HG02852 (cell line): ENCODE measurements around the gene MMP15.

Experiments
- ATAC-seq: cut with Tn5 transposase; IDR thresholded peaks from one replicate; pipeline ENCODE4 v1.9.1; 2021; ENCODE audit warnings: mild to moderate bottlenecking, moderate library complexity; ENCODE audit not compliant: unreplicated experiment

Gene MMP15

GRCh38 chr16:58018803-58019202, 6.8 kb upstream of the MMP15 start:
- ATAC-seq: no peak

- ATAC-seq: no peak
These were observed 5.6 kb upstream of the MMP15 start for GRCh38 chr16:58019866-58020538.

- ATAC-seq: no peak
These were observed 4.7 kb upstream of the MMP15 start for GRCh38 chr16:58020628-58021521.

- no peak for ATAC-seq
These were observed 3.6 kb upstream of the MMP15 start for GRCh38 chr16:58021661-58022551.

GRCh38 chr16:58022601-58023371, 2.8 kb upstream of the MMP15 start:
- ATAC-seq: no peak

GRCh38 chr16:58024486-58025350, 836 bp upstream of the MMP15 start:
- no peak for ATAC-seq

- ATAC-seq: peak; percentile 25
These were observed 668 bp downstream of the MMP15 start for GRCh38 chr16:58026139-58026704.

- ATAC-seq: no peak
These were observed 1.2 kb downstream of the MMP15 start for GRCh38 chr16:58026705-58027160.

GRCh38 chr16:58027161-58027915, 1.8 kb downstream of the MMP15 start:
- ATAC-seq: no peak

GRCh38 chr16:58027916-58028455, 2.4 kb downstream of the MMP15 start:
- ATAC-seq: no peak

- no peak for ATAC-seq
These were observed 3.1 kb downstream of the MMP15 start for GRCh38 chr16:58028541-58029070.

- no peak for ATAC-seq
These were observed 3.9 kb downstream of the MMP15 start for GRCh38 chr16:58029410-58029809.

GRCh38 chr16:58030136-58030840, 4.7 kb downstream of the MMP15 start:
- ATAC-seq: no peak

- no peak for ATAC-seq
These were observed 5.7 kb downstream of the MMP15 start for GRCh38 chr16:58031016-58031800.

- no peak for ATAC-seq
These were observed 7.2 kb downstream of the MMP15 start for GRCh38 chr16:58032710-58033293.

- no peak for ATAC-seq
These were observed 8.7 kb downstream of the MMP15 start for GRCh38 chr16:58034128-58034685.
